ENCODE data around the gene GPX1. TPM values are rescaled to one million over a fixed set of nuclear protein-coding genes. Genes with fewer than 3 reads are reported as not detected.
A peak's percentile ranks its signal among the peaks of the same experiment; 100 is the strongest.

Gene GPX1
- total RNA-seq, 1 donor from 2014 or later: 422 TPM

DNA sequence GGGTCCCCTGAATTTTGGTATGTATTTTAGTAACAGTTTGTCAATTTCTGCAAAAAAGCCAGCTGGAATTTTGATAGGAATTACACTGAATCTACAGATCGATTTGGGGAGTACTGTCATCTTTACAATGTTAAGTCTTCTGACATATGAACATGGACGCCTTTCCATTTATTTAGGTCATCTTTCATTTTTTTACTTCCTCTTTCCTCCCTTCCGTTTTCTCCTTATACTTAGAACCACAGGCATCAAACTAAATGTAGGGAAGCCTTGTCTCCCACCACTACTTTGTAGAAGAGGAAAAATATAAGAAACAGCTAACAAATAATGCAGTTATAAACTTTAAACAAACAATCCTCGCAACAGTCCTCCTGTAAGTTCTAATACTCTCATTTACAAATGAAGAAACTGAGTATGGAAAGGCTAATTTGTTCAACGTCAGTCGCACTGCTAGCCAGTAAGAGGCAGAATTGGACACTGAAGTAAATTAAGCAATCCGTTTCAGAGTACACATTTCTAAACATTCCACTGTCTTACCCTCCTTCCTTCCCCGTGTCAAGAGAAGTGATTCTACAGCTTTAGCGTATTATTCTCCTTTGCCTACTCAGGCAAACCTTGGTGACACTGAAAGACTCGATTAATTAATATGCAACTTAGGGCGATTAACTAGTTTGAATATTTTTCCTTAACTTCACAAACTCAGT is 28.1 kb upstream of the GPX1 start:
- Histone ChIP-seq H3K27ac (peak overlapping the region in 1 of 2 donors; percentile 39), H3K27me3 (no peaks in the 10 kb centered on the region), H3K9me3 (no peaks in the 10 kb centered on the region), H3K36me3 (no peaks in the 10 kb centered on the region), H3K4me1 (peaks cover 0 to 23% of the 10 kb centered on the region in 2 donors), H3K4me3 (no peak overlapping the region)
- no peak for DNase-seq (ENCODE audit: low spot score in 2 of 2)
- intact Hi-C loops (cut with DNase I): no loop called here
- TF ChIP-seq, protein P1, sequence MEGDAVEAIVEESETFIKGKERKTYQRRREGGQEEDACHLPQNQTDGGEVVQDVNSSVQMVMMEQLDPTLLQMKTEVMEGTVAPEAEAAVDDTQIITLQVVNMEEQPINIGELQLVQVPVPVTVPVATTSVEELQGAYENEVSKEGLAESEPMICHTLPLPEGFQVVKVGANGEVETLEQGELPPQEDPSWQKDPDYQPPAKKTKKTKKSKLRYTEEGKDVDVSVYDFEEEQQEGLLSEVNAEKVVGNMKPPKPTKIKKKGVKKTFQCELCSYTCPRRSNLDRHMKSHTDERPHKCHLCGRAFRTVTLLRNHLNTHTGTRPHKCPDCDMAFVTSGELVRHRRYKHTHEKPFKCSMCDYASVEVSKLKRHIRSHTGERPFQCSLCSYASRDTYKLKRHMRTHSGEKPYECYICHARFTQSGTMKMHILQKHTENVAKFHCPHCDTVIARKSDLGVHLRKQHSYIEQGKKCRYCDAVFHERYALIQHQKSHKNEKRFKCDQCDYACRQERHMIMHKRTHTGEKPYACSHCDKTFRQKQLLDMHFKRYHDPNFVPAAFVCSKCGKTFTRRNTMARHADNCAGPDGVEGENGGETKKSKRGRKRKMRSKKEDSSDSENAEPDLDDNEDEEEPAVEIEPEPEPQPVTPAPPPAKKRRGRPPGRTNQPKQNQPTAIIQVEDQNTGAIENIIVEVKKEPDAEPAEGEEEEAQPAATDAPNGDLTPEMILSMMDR (IDR thresholded peaks at IDR 0.05): no peak

DNA sequence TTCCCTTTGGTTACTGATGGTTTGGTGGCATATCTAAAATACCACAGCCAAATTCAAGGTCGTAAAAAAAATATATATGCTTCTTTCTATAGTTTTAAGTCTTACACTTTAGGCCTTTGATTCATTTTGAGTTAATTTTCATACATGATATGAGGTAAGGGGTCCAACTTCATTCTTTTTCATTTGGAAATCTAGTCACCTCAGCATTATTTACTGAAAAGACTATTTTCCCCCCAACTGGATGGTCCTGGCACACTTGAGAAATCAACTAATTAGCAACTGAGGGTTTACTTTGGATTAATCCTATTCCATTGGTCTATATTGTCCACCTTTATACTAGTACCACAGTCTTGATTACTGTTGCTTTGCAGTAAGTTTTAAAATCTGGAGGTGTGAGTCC is 27.5 kb upstream of the GPX1 start:
- TF ChIP-seq, protein P1 (IDR thresholded peaks at IDR 0.05): no peak
- H3K9me3 ChIP-seq: no peaks in the 10 kb centered on the region
- no peak overlapping the region for H3K4me3 ChIP-seq
- peak overlapping the region in 1 of 2 donors; percentile 39 for H3K27ac ChIP-seq
- intact Hi-C loops (cut with DNase I): no loop called here
- peaks cover 0 to 23% of the 10 kb centered on the region in 2 donors for H3K4me1 ChIP-seq
- no peak for DNase-seq (ENCODE audit: low spot score in 2 of 2)
- H3K27me3 ChIP-seq: no peaks in the 10 kb centered on the region
- H3K36me3 ChIP-seq: no peaks in the 10 kb centered on the region

DNA sequence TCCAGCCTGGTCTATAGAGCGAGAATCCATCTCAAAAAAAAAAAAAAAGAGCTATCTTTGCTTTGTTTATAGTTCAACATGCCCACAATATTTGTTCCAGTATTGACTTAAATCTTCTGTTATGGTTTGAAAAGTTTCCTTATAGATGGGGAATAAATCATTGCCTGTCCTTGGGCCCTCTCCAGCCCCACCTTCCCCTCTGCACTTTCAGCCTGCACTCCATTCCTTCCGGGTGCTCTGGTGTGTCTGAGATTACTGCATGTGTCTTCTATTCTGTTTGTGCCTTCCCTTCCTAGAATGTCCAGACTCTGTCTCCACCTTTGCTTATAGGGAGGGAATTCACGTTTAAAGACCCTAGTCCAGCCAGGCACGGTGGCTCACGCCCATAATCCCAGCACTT is 25.2 kb upstream of the GPX1 start:
- H3K9me3 ChIP-seq: no peaks in the 10 kb centered on the region
- no peaks in the 10 kb centered on the region for H3K36me3 ChIP-seq
- H3K4me1 ChIP-seq: peaks cover 0 to 29% of the 10 kb centered on the region in 2 donors
- intact Hi-C loops (cut with DNase I): no loop called here
- TF ChIP-seq, protein P1 (IDR thresholded peaks at IDR 0.05): no peak
- no peaks in the 10 kb centered on the region for H3K27me3 ChIP-seq
- H3K4me3 ChIP-seq: no peak overlapping the region
- no peak overlapping the region for H3K27ac ChIP-seq
- no peak for DNase-seq (ENCODE audit: low spot score in 2 of 2)

DNA sequence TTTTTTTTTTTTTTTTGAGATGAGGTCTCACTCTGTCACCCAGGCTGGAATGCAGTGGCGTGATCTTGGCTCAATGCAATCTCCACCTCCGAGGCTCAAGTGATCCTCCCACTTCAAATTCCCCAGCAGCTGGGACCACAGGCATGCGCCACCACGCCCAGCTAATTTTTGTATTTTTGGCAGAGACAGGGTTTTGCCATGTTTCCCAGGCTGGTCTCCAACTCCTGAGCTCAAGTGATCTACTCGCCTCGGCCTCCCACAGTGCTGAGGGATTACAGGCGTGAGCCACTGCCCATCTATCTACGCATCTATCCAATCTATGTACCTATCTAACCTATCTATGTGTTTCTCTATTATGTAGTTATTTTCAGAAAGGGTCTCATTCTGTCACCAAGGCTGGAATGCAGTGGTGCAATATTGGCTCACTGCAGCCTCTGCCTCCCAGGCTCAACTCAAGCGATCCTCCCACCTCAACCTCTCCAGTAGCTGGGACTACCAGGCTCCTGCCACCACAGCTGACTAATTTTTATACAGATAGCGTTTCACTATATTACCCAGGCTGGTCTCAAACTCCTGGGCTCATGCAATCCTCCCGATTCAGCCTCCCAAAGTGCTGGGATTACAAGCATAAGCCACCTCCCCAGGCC is 20.2 kb upstream of the GPX1 start:
- H3K27ac ChIP-seq: peak overlapping the region in 1 of 2 donors; percentile 44
- peaks cover 18 to 20% of the 10 kb centered on the region in 2 donors for H3K36me3 ChIP-seq
- no peaks in the 10 kb centered on the region for H3K27me3 ChIP-seq
- DNase-seq (ENCODE audit: low spot score in 2 of 2): peak in 1 of 2 donors; percentile 73
- TF ChIP-seq, protein P1 (IDR thresholded peaks at IDR 0.05): no peak
- no peak overlapping the region for H3K4me3 ChIP-seq
- no peaks in the 10 kb centered on the region for H3K9me3 ChIP-seq
- peaks cover 0 to 9% of the 10 kb centered on the region in 2 donors for H3K4me1 ChIP-seq
- intact Hi-C loops (cut with DNase I): no loop called here

DNA sequence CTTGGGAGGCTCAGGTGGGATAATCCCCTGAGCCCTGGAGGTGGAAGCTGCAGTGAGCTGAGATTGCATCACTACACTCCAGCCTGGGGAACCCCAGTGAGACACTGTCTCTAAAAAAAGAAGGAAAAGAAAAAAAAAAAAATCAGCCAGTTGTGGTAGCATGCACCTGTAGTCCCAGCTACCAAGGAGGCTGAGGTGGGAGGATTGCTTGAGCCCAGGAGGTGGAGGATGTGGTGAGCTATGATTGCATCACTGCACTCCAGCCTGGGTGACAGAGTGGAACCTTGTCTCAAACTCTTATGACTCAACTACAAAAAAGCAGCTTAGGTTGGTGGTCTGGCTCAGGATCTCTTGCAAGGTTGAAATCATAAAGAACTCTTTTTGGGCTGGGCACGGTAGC is 19.3 kb upstream of the GPX1 start:
- DNase-seq (ENCODE audit: low spot score in 2 of 2): no peak
- peaks cover 0 to 6% of the 10 kb centered on the region in 2 donors for H3K4me1 ChIP-seq
- peak overlapping the region in 1 of 2 donors; percentile 46 for H3K27ac ChIP-seq
- H3K9me3 ChIP-seq: no peaks in the 10 kb centered on the region
- TF ChIP-seq, protein P1 (IDR thresholded peaks at IDR 0.05): no peak
- H3K27me3 ChIP-seq: no peaks in the 10 kb centered on the region
- intact Hi-C loops (cut with DNase I): no loop called here
- no peak overlapping the region for H3K4me3 ChIP-seq
- H3K36me3 ChIP-seq: peaks cover 27 to 28% of the 10 kb centered on the region in 2 donors

Data from ascending aorta (tissue), 2 donors.